ENCODE results near the gene NINJ1. TPM values are rescaled to one million over a fixed set of nuclear protein-coding genes. Genes with fewer than 3 reads are reported as not detected.

The NINJ1 gene
- total and polyA plus RNA-seq, 2 of the 4 experiments (the other 2 are of a cell fraction) = 21.9 to 38.8 TPM

GRCh38 chr9:93093877-93094657, 40.0 kb downstream of the NINJ1 start:
- Histone ChIP-seq H3K56ac (ENCODE audit: extremely low read depth, insufficient read depth, low read length) (no peak overlapping the region), H3K4ac (ENCODE audit: low read depth, low read length) (no peak overlapping the region), H2AK5ac (ENCODE audit: low read depth, low read length) (peak overlapping the region; percentile 97; the same call in 1 of the 2 replicates), H4K20me1 (ENCODE audit: insufficient read depth, low read length) (peaks cover 9% of the 10 kb centered on the region), H3K9ac (ENCODE audit: low read depth, low read length) (no peak overlapping the region), H2BK15ac (ENCODE audit: low read depth, low read length) (no peak overlapping the region), H2BK20ac (ENCODE audit: low read depth, low read length) (no peak overlapping the region), H2AFZ (replicated peaks; ENCODE audit: low read length, poor library complexity) (peak overlapping the region; percentile 25), H3K9me3 (ENCODE audit: control insufficient read depth, insufficient read depth, low read length) (peaks cover 17% of the 10 kb centered on the region), H2BK120ac (ENCODE audit: low read depth, low read length) (no peak overlapping the region), H2AK9ac (replicated peaks; ENCODE audit: low read depth, low read length, poor library complexity) (peak overlapping the region; percentile 94), H3K4me2 (ENCODE audit: low read depth, low read length) (no peak overlapping the region), H3K14ac (replicated peaks; ENCODE audit: low read depth, low read length) (no peak overlapping the region), H3K36me3 (ENCODE audit: control insufficient read depth, insufficient read depth, low read length) (no peaks in the 10 kb centered on the region), H3K27ac (ENCODE audit: insufficient read depth, low read length) (no peak overlapping the region), H3K27me3 (ENCODE audit: control insufficient read depth, insufficient read depth, low read length) (no peaks in the 10 kb centered on the region), H4K8ac (ENCODE audit: low read depth in 2 of 2, low read length in 2 of 2) (no peak overlapping the region), H2BK5ac (ENCODE audit: low read depth, low read length, poor library complexity, severe bottlenecking) (no peak overlapping the region), H3K4me3 (ENCODE audit: insufficient read depth, low read depth, low read length) (no peak overlapping the region), H3K23ac (ENCODE audit: low read depth, low read length) (no peak overlapping the region), H3K79me1 (ENCODE audit: low read depth in 1 of 2, low read length in 2 of 2) (peaks cover 17 to 21% of the 10 kb centered on the region in 2 experiments; a peak in 3 of 4 replicates), H4K5ac (ENCODE audit: low read depth, low read length) (no peak overlapping the region), H3K9me1 (ENCODE audit: insufficient read depth, low read length) (peaks cover 11% of the 10 kb centered on the region), H4K91ac (ENCODE audit: insufficient read depth, low read depth, low read length) (no peak overlapping the region), H3K4me1 (ENCODE audit: control insufficient read depth, insufficient read depth, low read length) (peaks cover 24% of the 10 kb centered on the region), H3K18ac (ENCODE audit: low read depth, low read length) (no peak overlapping the region)
- BruUV-seq (replicated peaks) = no TSS peak
- 81% methylated on average over 3 of the region's 7 CpGs; no CpG with 5 or more reads in 1 of the 2 experiments for WGBS, 2 experiments (ENCODE audit: extremely low coverage in 2 of 2, insufficient read length in 1 of 2)
- CTCF ChIA-PET = no interaction called here
- intact Hi-C loops (cut with micrococcal nuclease) = loop anchor here (10.0 kb wide), 1 partner anchor 361 kb away; the partner anchor contains the start of genes FAM120A and FAM120AOS
- DNase-seq = no peak
- dilution Hi-C loops (cut with HindIII; ENCODE audit: low sequenced_read_pairs, unreplicated experiment) = no loop called here
- in situ Hi-C loops (cut with MboI; ENCODE audit: low sequenced_read_pairs) = no loop called here
- POLR2A ChIA-PET (ENCODE audit: unreplicated experiment) = no interaction called here
- no peak for ATAC-seq (ENCODE audit: low read depth)
- TF ChIP-seq RFX5 (IDR thresholded peaks at IDR 0.05; ENCODE audit: low read depth, low read length) = no peak
- TF ChIP-seq FOS (IDR thresholded peaks at IDR 0.05; ENCODE audit: low read depth, low read length) = no peak
- no peak for TF ChIP-seq RCOR1 (IDR thresholded peaks at IDR 0.05; ENCODE audit: insufficient replicate concordance, low read length)
- TF ChIP-seq MAFK (IDR thresholded peaks at IDR 0.05; ENCODE audit: low read depth, low read length) = no peak
